Measurements from ENCODE around the gene OR6Q1.

GRCh38 chr11:58068655-58069054 is 37.9 kb downstream of the OR6Q1 start:
- no peak for TF ChIP-seq CTCF (IDR thresholded peaks at IDR 0.05)
- TF ChIP-seq POLR2A (IDR thresholded peaks at IDR 0.05): no peak
